GM10266 (cell line): Measurements from ENCODE around the gene CMTM8.

Experiments used
- DNase-seq: peaks from one replicate; pipeline ENCODE4 v3.0.0; 2012; ENCODE audit errors: extremely low spot score
- TF ChIP-seq, protein P1 (sequence below): IDR thresholded peaks from 2 replicates; pipeline ENCODE4 v1.5.1; 2012; ENCODE audit warnings: mild to moderate bottlenecking, low read depth; ENCODE audit not compliant: control insufficient read depth, insufficient read depth; ENCODE audit errors: missing control alignments

Gene CMTM8

DNA sequence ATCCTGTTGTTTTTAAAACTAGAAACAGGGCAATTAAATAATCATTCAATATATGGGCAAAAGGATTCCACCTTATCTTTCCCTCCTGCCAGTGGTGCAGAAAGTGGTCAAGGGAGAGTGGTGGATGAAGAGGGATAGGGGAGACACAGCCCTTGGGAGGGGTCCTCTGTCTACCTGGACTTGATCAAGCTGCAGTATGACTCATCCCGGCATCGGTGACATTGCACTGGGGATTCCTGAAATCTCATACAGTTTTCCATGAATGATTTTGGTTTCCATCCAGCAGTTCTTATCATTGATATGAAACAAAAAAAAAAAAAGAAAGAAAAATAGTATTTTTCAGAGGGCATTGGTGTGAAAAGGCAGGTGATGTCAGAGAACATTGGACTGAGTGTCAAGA, 62.9 kb downstream of the CMTM8 start:
- no peak for DNase-seq
- TF ChIP-seq, protein P1, sequence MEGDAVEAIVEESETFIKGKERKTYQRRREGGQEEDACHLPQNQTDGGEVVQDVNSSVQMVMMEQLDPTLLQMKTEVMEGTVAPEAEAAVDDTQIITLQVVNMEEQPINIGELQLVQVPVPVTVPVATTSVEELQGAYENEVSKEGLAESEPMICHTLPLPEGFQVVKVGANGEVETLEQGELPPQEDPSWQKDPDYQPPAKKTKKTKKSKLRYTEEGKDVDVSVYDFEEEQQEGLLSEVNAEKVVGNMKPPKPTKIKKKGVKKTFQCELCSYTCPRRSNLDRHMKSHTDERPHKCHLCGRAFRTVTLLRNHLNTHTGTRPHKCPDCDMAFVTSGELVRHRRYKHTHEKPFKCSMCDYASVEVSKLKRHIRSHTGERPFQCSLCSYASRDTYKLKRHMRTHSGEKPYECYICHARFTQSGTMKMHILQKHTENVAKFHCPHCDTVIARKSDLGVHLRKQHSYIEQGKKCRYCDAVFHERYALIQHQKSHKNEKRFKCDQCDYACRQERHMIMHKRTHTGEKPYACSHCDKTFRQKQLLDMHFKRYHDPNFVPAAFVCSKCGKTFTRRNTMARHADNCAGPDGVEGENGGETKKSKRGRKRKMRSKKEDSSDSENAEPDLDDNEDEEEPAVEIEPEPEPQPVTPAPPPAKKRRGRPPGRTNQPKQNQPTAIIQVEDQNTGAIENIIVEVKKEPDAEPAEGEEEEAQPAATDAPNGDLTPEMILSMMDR, result no peak

GRCh38 chr3:32302601-32303398, 64.3 kb downstream of the CMTM8 start:
- no peak for DNase-seq
- TF ChIP-seq, protein P1, result no peak

DNA sequence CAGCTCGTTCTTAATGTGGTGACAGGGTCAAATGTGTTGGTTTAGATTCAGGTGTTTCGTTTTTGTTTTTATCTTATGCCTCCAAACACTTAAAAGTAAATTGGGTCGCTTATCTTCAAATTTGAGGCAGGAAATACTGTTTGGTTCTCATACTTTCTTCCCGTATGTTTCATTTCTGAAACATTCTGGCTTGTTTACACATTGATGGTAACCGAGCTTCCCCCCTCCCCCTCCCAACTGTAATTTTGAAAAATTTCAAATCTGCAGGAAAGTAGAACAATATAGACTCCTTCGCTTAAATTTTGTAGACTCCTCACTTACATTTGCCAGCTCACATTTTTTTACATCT, 64.9 kb downstream of the CMTM8 start:
- TF ChIP-seq, protein P1, result no peak
- no peak for DNase-seq

- DNase-seq, result no peak
- TF ChIP-seq, protein P1, result no peak
These were observed 65.7 kb downstream of the CMTM8 start for GRCh38 chr3:32303977-32304881.

GRCh38 chr3:32305361-32305876, 66.9 kb downstream of the CMTM8 start:
- TF ChIP-seq, protein P1, result no peak
- no peak for DNase-seq

GRCh38 chr3:32306072-32306471, 67.6 kb downstream of the CMTM8 start:
- TF ChIP-seq, protein P1, result no peak
- no peak for DNase-seq
